NOMO-1 (cell line): ENCODE results near the gene COX5A.
"Not testable (repeated sequence)": the region's sequence is repeated elsewhere in the genome, so short reads cannot be mapped to it uniquely, and the experiment has no call there.

ENCODE experiments used
- DNase-seq, 2 experiments: peaks; one replicate each; lab custom pipeline; 2025; ENCODE audit not compliant: unreplicated experiment in 2 of 2; lab: John Stamatoyannopoulos, UW

The COX5A gene

GRCh38 chr15:74955796-74956647, 18.1 kb upstream of the COX5A start:
- DNase-seq = peak; percentile 48 to 50

- DNase-seq = no peak
These were observed 17.1 kb upstream of the COX5A start for GRCh38 chr15:74955017-74955416.

GRCh38 chr15:74954515-74954914, 16.6 kb upstream of the COX5A start:
- no peak for DNase-seq

GRCh38 chr15:74951006-74951405, 13.1 kb upstream of the COX5A start:
- DNase-seq = no peak

GRCh38 chr15:74950078-74950908, 12.4 kb upstream of the COX5A start:
- peak; percentile 26 to 60 for DNase-seq

GRCh38 chr15:74937272-74937589, 642 bp downstream of the COX5A start:
- DNase-seq = peak; percentile 45 to 46

GRCh38 chr15:74935193-74935592, 2.7 kb downstream of the COX5A start:
- DNase-seq = not testable (repeated sequence)

- DNase-seq = no peak
These were observed 4.3 kb downstream of the COX5A start for GRCh38 chr15:74933573-74933972.

GRCh38 chr15:74928771-74929198, 9.1 kb downstream of the COX5A start:
- DNase-seq = no peak

GRCh38 chr15:74924525-74924924, 13.3 kb downstream of the COX5A start:
- DNase-seq = no peak

GRCh38 chr15:74920456-74920855, 17.4 kb downstream of the COX5A start:
- no peak for DNase-seq

GRCh38 chr15:74917676-74918075, 20.2 kb downstream of the COX5A start:
- DNase-seq = no peak

GRCh38 chr15:74913799-74914198, 24.1 kb downstream of the COX5A start:
- DNase-seq = not testable (repeated sequence)

GRCh38 chr15:74913041-74913440, 24.8 kb downstream of the COX5A start:
- DNase-seq = no peak

GRCh38 chr15:74908635-74909034, 29.2 kb downstream of the COX5A start:
- no peak for DNase-seq

- DNase-seq = no peak
These were observed 30.6 kb downstream of the COX5A start for GRCh38 chr15:74907163-74907870.

- peak; percentile 88 to 90 for DNase-seq
These were observed 31.3 kb downstream of the COX5A start, which contains the start of gene FAM219B for GRCh38 chr15:74906450-74907162. FAM219B (minus strand) TSS chr15:74906851; CDS start chr15:74906800, 51 bp downstream.

- DNase-seq = peak in 1 of 2 experiments; percentile 16
These were observed 31.8 kb downstream of the COX5A start for GRCh38 chr15:74906067-74906449.

GRCh38 chr15:74904190-74904805, 33.6 kb downstream of the COX5A start:
- DNase-seq = no peak

- no peak for DNase-seq
These were observed 34.2 kb downstream of the COX5A start for GRCh38 chr15:74903676-74904075.
